NCI-H146 (cell line): ENCODE results near the gene WNT7B.

Source experiments
- DNase-seq: peaks from one replicate; lab custom pipeline; 2025; lab: John Stamatoyannopoulos, UW

The WNT7B gene

GRCh38 chr22:45887202-45888131 lies 89.5 kb downstream of the WNT7B start:
- no peak for DNase-seq

DNA sequence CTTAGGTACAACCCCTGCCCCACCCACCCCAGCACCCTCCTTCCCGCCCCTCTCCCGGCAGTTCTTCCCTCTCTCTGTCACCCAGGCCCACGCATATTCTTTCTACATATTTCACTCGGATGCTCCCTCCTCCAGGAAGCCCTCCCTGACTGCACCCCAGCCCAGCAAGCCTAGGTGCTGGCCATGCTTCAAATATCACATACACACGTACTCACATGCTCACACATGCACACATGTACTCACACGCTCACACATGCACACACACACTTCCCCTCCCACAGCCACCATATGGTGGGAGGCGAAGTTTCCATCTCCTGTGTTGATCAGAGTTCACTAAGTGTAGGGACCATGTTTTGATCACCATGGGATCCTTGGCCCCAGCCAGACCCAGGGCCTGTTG lies 90.4 kb downstream of the WNT7B start:
- no peak for DNase-seq

DNA sequence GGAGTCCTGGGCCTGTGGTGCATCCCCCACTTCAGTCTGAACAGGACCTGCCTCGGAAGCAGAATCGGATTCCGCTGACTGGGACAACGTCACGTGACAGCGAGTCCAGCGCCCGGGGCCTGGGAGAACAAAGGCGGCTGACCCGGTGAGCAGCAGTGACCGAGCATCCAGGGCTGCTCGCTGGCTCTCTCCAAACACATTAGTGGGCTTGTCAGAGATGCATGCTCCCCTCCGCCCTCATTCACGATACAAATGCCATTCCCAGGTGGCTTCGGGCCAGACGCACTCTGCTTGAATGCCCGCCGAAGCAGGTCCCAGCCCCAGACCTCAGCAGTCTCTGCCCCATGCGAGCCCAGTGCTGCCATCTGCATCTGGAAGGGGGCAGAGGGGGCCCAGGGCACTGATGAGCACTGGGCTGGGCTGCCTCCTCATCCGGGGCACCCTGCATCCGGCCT lies 91.0 kb downstream of the WNT7B start:
- DNase-seq, result no peak

DNA sequence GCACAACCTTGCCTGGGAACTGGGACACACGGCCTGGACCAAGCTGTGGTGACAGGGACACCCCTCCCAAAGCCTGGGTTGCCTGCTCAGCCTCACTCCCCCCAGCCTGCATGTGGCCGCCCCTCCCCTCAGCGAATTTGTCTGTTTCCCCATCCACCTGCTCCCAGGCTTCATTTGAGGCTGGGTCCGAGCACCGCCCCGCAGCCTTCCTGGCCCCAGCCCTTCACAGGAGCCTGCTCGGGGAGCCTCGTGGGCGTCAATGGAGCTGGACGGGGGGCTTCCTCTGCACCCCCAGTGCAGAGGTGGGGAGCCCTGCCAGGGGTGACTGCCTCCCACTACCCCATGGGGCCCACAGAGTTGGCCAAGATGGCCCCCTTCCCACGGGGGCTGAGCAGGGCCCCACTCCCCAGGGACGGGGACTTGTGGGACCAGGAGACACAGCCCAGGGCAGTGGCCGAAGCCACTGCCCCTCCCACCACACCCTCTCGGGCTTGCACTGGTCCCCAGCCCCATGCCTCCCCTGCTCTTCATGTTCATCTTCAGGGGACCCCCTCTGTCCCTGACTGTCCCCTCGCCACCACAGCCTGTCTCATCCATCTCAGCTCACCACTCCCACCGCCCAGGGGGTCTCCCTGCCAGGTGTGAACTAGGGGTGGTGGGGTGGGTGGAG lies 91.7 kb downstream of the WNT7B start:
- no peak for DNase-seq

DNA sequence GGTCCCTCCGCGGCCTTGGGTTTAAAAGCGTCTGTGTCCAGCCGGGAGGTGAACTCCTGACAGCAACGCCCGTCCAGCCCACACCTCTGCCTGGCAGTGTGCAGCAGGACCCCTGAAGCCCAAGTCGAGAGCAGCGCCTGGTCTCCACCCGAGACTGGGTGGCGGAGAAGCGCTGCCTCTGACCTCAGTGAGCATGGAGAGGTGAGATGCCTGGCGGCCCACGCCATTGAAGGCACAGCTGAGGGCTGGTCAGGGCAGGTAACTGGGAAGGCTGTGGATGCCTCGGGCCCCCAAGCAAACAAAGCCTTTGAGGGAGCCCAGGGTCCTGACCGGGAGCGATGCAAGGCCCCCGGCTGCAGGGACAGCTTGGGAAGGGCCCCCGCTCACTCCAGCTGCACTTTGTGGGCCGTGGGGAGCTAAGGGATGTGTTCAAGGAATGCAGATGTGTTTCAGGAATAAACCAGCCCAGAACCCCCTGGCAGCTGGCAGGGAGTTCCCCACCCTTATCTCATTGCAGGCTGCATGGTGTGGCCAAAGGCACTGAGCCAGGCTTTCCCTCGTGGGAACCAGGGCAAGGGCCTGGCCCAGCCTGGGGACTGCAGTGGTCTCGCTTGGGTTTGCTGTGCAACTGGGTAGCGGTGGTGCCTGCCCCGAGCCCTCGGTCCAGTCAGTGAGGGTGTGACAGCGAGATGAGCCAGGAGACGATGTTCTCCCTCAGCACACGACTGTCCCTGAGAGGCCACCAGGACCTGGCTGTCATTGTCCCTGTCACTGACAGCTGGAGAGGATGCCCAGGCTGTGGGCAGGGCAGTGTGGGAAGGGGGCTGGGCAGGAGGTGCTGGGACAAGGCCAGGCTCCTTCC lies 92.5 kb downstream of the WNT7B start:
- no peak for DNase-seq

- no peak for DNase-seq
Measured at GRCh38 chr22:45883811-45884170, 93.2 kb downstream of the WNT7B start.

- DNase-seq, result no peak
Measured at GRCh38 chr22:45882881-45883810, 93.8 kb downstream of the WNT7B start.

DNA sequence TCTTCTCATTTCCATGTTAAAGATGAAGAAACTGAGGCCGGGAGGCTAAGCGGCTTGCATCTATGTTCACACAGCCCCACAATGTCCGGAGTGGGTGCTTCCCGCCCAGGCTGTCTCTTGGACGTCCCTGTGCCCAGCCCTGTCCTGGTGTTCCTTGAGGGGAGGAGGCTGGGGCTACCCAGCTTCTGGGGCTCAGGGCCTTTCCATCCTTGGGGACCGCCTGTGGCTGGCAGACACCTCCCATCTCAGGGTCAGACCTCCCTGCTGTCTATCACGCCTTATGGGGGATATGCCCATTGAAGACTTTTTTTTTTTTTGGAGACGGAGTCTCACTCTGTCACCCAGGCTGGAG lies 95.5 kb downstream of the WNT7B start:
- no peak for DNase-seq

DNA sequence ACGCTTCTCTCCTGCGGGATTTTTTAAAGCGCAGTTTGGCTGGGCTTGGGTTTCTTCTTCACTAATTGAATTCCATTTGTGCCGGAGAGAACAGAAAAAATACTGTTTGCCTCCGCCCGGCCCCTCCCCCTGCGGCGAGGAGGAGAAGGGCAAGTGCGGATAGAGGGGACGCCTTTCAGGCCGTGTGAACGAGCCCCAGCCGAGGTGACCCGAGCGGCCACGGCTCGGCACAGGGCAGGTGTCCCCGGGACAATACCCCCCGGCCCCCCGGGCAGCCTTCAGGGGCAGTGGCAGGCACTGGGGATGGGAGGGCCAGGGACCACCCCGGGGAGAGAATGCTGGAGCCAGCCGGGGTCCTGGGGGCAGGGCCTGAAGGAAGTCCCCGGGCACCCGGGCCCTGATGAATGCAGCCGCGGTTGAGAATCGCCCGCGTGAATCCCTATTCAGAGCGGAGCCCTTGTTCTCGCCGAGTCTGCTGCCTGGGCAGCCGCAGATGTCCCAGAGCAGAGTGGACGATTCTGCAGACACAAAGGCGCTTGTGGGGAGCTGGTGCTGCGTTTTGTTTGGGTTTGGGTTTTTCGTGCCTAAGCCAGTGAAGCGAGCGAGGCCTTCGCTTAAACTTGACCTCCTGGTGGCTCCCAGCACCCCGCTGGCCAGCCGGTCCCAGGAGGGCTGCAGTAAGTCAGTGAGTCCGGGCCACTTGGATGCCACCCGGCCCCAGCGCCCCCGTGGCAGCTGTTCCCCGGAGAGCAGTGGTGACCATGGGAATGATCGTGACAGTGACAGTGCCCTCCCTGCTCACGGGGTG lies 96.0 kb downstream of the WNT7B start:
- no peak for DNase-seq

DNA sequence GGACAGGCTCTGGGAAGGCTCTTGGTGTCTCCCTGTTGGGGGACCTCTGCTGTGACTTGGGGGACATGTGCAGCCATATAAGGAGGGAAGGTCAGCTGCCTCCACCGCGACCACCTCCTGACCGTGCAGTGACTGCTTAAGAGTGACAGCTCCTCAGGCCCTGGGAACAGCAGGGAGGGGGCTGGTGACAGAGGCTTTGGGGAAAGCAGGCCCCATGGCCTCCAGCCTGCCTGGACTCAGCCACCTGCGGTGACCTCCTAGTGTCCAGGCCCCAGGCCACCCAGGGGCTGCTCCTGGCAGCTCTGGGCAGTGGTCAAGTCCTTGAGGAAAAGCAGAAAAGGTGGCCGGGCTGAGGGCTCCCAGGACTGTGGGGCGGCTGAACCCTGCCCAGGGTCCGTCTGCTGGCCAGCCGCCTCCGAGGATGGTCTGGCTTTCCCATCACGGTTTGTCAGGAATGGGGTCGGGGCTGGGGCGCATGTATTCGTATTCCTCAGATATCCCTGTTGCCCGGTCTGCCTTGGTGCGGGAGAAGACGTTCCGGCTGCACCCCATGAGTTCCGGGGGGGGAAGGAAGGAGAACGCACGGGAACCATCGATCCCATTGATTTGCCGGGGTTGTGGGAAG lies 96.8 kb downstream of the WNT7B start:
- no peak for DNase-seq

DNA sequence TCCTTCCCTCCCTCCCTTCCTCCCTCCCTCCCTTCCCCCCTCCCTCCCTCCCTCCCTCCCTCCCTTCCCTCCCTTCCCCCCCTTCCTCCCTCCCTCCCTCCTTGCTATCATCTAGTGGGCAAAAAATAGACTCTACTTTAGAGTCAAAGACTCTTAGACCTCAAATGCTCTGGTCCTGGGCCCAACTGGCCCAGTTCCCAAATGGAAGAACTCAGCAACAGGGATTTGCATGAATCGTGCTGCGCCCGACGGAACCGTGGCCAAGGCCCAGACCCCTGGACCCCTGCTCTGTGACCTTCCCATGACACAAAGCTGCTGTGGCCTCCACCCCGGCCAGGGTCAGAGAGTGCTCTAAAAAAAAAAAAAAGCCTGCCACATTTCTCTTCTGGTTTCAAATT lies 97.4 kb downstream of the WNT7B start:
- no peak for DNase-seq

DNA sequence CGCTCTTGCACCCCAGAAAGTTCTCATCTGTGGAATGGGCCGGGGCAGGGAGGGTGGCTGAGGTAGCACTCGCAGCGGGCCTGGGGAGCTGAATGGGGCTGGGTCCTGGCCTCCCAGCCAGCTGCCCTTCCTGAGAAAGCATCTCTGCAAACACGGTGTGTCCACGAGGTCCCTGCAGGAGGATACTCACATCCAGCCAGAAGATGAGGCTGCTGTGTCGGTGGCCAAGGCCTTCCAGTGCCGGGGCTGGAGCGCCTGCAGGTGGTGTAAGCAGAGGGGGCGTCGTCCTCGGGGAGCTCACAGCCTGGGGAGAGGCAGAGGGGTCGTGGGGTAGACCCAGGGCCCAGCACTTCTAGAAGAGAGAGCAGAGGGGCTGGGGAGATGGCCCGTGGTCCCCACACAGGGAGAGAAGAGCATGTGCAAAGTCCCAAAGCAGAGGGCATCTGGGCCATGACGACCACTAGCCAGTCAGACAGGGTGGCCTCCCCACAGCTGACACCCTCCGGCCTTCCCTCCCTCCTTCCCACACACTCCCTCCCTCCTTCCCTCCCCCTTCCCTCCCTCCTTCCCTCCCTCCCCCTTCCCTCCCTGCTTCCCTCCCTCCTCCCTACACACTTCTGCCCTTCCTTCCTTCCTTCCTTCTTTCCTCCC lies 97.9 kb downstream of the WNT7B start:
- peak; percentile 74 for DNase-seq

DNA sequence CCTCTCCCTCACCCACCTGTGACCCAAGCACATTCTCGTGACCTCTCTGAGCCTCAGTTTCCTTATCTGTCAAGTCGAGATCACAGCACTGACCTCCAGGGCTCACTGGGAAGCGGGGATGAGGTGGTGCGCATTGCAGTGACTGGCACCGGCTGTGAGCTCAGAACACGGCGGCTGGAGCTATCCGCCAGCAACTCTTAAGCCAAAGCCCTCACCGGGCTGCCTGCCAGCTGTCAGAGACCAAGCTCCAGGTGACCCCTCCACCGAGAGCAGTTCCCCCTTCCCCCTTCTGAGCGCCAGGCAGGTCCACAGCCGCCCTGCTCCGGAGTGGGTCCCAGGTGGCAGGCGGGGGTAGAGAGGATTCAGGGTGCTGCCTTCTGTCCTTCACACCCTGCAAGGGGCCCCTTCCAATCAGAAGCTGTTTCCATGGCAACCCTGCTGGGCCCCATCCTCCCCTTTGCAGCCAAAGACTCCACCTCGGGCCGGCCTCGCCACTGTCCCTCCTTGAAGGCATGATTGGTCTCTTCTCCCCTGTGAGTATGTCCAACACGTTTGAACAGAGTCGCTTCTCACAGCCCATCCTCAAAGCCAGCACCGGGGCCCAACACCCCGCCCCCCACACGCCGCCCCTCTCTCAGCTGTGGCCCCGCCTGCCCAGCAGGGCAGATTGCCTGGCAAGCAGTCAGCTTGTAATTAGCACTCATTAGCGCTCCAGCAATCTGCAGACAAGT lies 98.7 kb downstream of the WNT7B start:
- peak; percentile 78 for DNase-seq

GRCh38 chr22:45877651-45878050 lies 99.3 kb downstream of the WNT7B start:
- DNase-seq, result no peak

DNA sequence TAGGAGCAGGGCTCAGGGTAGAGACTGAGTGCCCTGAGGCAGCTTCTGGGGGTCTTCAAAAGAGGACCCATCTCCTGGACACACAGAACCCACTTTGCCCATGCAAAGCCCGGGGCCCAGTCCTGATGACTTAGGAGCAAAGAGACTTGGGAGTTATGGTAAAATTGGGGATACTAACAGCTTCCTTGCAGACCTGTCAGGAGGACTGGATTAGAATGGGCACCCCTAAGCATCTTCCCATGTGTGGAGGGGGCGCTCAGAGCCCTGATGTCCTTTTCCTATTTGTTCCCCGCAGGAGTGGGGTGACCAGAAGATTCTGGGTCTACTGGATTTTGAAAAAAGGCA lies 100.0 kb downstream of the WNT7B start:
- DNase-seq, result no peak

GRCh38 chr22:45876136-45877035 lies 100.6 kb downstream of the WNT7B start:
- DNase-seq, result no peak

GRCh38 chr22:45872659-45873263 lies 104.2 kb downstream of the WNT7B start:
- DNase-seq, result no peak

DNA sequence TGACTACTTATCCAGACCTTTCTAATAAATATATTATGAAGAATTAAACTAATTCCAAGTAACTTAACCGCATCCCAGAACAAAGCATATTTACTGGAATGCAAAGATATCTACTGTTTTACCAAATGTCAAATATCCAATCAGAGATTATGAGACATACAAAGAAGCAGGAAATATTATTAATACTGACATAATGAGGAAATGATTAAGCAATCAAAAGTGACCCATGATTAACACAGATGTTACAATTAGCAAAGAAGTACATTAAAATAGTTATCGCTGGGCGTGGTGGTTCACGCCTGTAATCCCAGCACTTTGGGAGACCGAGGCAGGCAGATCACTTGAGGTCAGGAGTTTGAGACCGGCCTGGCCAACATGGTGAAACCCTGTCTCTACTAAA lies 105.2 kb downstream of the WNT7B start:
- no peak for DNase-seq
